HepG2 (cell line): ENCODE data around the gene ATP6V0A1. TPM values are rescaled to one million over a fixed set of nuclear protein-coding genes. Genes with fewer than 3 reads are reported as not detected.

ENCODE experiments used
- ARID4A ChIP-seq: sonication (generic); formaldehyde crosslinking; IDR thresholded peaks from 2 replicates; pipeline ENCODE4 v1.5.0; 2020; ENCODE audit warnings: mild to moderate bottlenecking, missing genetic modification reagents, borderline replicate concordance
- EZH2 ChIP-seq: conservative IDR thresholded peaks from 2 replicates; pipeline ENCODE4 v1.6.1; 2012; ENCODE audit warnings: mild to moderate bottlenecking, low read depth, low read length, moderate library complexity
- GATAD2A ChIP-seq: IDR thresholded peaks from 2 replicates; pipeline ENCODE4 v1.6.1; 2016
- MEF2D ChIP-seq: sonication (generic); formaldehyde crosslinking; IDR thresholded peaks from 2 replicates; pipeline ENCODE4 v1.5.1; 2020; ENCODE audit warnings: mild to moderate bottlenecking, missing genetic modification reagents
- PHF5A ChIP-seq: IDR thresholded peaks from one replicate; pipeline ENCODE4 v1.6.1; 2018; ENCODE audit warnings: low read depth, missing genetic modification reagents; ENCODE audit not compliant: unreplicated experiment
- RAD51 ChIP-seq: fragments of 450-650 bp; IDR thresholded peaks from 2 replicates; pipeline ENCODE4 v1.6.1; 2016; ENCODE audit warnings: borderline replicate concordance
- RFXAP ChIP-seq: sonication (generic); formaldehyde crosslinking; IDR thresholded peaks from 2 replicates; pipeline ENCODE4 v1.4.0; 2020; ENCODE audit warnings: missing genetic modification reagents, borderline replicate concordance
- SNAPC5 ChIP-seq: sonication (generic); formaldehyde crosslinking; IDR thresholded peaks from 2 replicates; pipeline ENCODE4 v1.8.1; 2023; ENCODE audit warnings: mild to moderate bottlenecking, missing genetic modification reagents, borderline replicate concordance
- SP4 ChIP-seq: sonication (generic); formaldehyde crosslinking; IDR thresholded peaks from 2 replicates; pipeline ENCODE4 v1.8.1; 2023; ENCODE audit warnings: mild to moderate bottlenecking, missing genetic modification reagents
- TFDP1 ChIP-seq: IDR thresholded peaks from 2 replicates; pipeline ENCODE4 v1.6.1; 2016; ENCODE audit warnings: missing compliant biosample characterization, missing genetic modification reagents, borderline replicate concordance
- ZC3H13 ChIP-seq: sonication (generic); formaldehyde crosslinking; IDR thresholded peaks from 2 replicates; pipeline ENCODE4 v1.8.1; 2023; ENCODE audit warnings: mild to moderate bottlenecking, missing genetic modification reagents, moderate library complexity
- ZFP37 ChIP-seq: sonication (generic); formaldehyde crosslinking; IDR thresholded peaks from 2 replicates; pipeline ENCODE4 v1.4.0; 2020; ENCODE audit warnings: missing genetic modification reagents, borderline replicate concordance
- ZNF12 ChIP-seq: sonication (generic); formaldehyde crosslinking; IDR thresholded peaks from 2 replicates; pipeline ENCODE4 v1.5.0; 2020; ENCODE audit warnings: missing genetic modification reagents
- ZNF180 ChIP-seq: sonication (generic); formaldehyde crosslinking; IDR thresholded peaks from 2 replicates; pipeline ENCODE4 v1.4.0; 2020; ENCODE audit warnings: low read depth, missing genetic modification reagents, borderline replicate concordance
- ZNF468 ChIP-seq: sonication (generic); formaldehyde crosslinking; IDR thresholded peaks from 2 replicates; pipeline ENCODE4 v1.8.0; 2022; ENCODE audit warnings: mild to moderate bottlenecking, moderate library complexity, missing genetic modification reagents
- ZNF660 ChIP-seq: sonication (generic); formaldehyde crosslinking; IDR thresholded peaks from 2 replicates; pipeline ENCODE4 v1.5.1; 2020; ENCODE audit warnings: mild to moderate bottlenecking, low read depth, missing genetic modification reagents, borderline replicate concordance
- ZNF839 ChIP-seq: sonication (generic); formaldehyde crosslinking; IDR thresholded peaks from 2 replicates; pipeline ENCODE4 v1.4.0; 2020; ENCODE audit warnings: missing genetic modification reagents, mild to moderate bottlenecking, borderline replicate concordance
- polyA plus RNA-seq, 8 experiments: library from polyadenylated mRNA; depleted of rRNA in 3 of 8; stranded (reverse) in 7 of 8; unstranded in 1 of 8; fragments of >200 nt; fragmentation: Illumina TruSeq in 4 of 8; extraction: Trizol in 4 of 8; gene quantifications; 2 replicates each; pipeline versions ENCODE4 v1.2.1 to v1.2.3, GENCODE V29; 2011 to 2016; ENCODE audit warnings: low read depth in 4 of 8, missing spikeins in 1 of 8, mixed read lengths in 1 of 8; ENCODE audit not compliant: insufficient read depth in 1 of 8
- total RNA-seq, 5 experiments: library from RNA; depleted of rRNA; stranded (reverse); fragments of >200 nt; fragmentation: Illumina TruSeq; extraction: Trizol; gene quantifications; 2 replicates each; pipeline ENCODE4 v1.2.3, GENCODE V29; 2016; ENCODE audit warnings: low read depth in 1 of 5

ATP6V0A1 gene
- total and polyA plus RNA-seq, 2 of the 13 experiments (the other 11 are each of a cell fraction or from before 2014, with no cell fraction given), result 27.9 to 54.1 TPM

GRCh38 chr17:42531455-42532354 is 73.0 kb downstream of the ATP6V0A1 start (continued):
- TF ChIP-seq ARID4A (CRISPR knock-in tag), result peak; percentile 8; the same call in 1 of the 2 replicates
- TF ChIP-seq SNAPC5 (CRISPR knock-in tag), result no peak
- TF ChIP-seq PHF5A (CRISPR knock-in tag), result no peak
- TF ChIP-seq ZNF468 (CRISPR knock-in tag), result 0 out of 2 replicates have a peak, but pooled peaks have one; percentile 10
- no peak for TF ChIP-seq MEF2D (CRISPR knock-in tag)
- peak; percentile 45; the same call in 1 of the 2 replicates for TF ChIP-seq TFDP1 (CRISPR knock-in tag)
- no peak for TF ChIP-seq ZNF12 (CRISPR knock-in tag)
- TF ChIP-seq RFXAP (CRISPR knock-in tag), result no peak
- TF ChIP-seq ZFP37 (CRISPR knock-in tag), result no peak
- TF ChIP-seq EZH2, result no peak
- TF ChIP-seq RAD51, result 0 out of 2 replicates have a peak, but pooled peaks have one; percentile 2
- TF ChIP-seq ZNF660 (CRISPR knock-in tag), result no peak
- TF ChIP-seq ZNF839 (CRISPR knock-in tag), result no peak
- TF ChIP-seq SP4 (CRISPR knock-in tag), result 0 out of 2 replicates have a peak, but pooled peaks have one; percentile 5
- peak; percentile 69; the same call in 1 of the 2 replicates for TF ChIP-seq GATAD2A
- no peak for TF ChIP-seq ZNF180 (CRISPR knock-in tag)
- TF ChIP-seq ZC3H13, result 0 out of 2 replicates have a peak, but pooled peaks have one; percentile 60
